ENCODE results near the gene CORIN. TPM values are rescaled to one million over a fixed set of nuclear protein-coding genes. Genes with fewer than 3 reads are reported as not detected.

Gene CORIN
- total and polyA plus RNA-seq, 2 of the 4 experiments (the other 2 are of a cell fraction) = 20.3 to 24.7 TPM

GRCh38 chr4:47837094-47837907 lies 566 bp downstream of the CORIN start:
- H3K56ac ChIP-seq (ENCODE audit: extremely low read depth, insufficient read depth, low read length) = peak overlapping the region; percentile 30; the same call in 1 of the 2 replicates
- H3K4me1 ChIP-seq (ENCODE audit: control insufficient read depth, insufficient read depth, low read length) = peaks cover 15% of the 10 kb centered on the region
- peak overlapping the region; percentile 53 for H2AK9ac ChIP-seq (replicated peaks; ENCODE audit: low read depth, low read length, poor library complexity)
- 4% methylated on average over 41 of the region's 58 CpGs; no CpG with 5 or more reads in 1 of the 2 experiments for WGBS, 2 experiments (ENCODE audit: extremely low coverage in 2 of 2, insufficient read length in 1 of 2)
- peak overlapping the region; percentile 51 for H3K4me3 ChIP-seq (ENCODE audit: insufficient read depth, low read depth, low read length)
- ATAC-seq (ENCODE audit: low read depth) (peak; percentile 53), DNase-seq (peak; percentile 25)
- H3K27me3 ChIP-seq (ENCODE audit: control insufficient read depth, insufficient read depth, low read length) = no peaks in the 10 kb centered on the region
- H4K20me1 ChIP-seq (ENCODE audit: insufficient read depth, low read length) = no peaks in the 10 kb centered on the region
- H3K4me2 ChIP-seq (ENCODE audit: low read depth, low read length) = peak overlapping the region; percentile 75
- H3K9ac ChIP-seq (ENCODE audit: low read depth, low read length) = peak overlapping the region; percentile 54
- H4K8ac ChIP-seq (ENCODE audit: low read depth in 2 of 2, low read length in 2 of 2) = peak overlapping the region; percentile 45 to 79; a peak in 3 of 4 replicates
- peak overlapping the region; percentile 5; the same call in 1 of the 2 replicates for H4K91ac ChIP-seq (ENCODE audit: insufficient read depth, low read depth, low read length)
- H3K18ac ChIP-seq (ENCODE audit: low read depth, low read length) = no peak overlapping the region; the same call in 1 of the 2 replicates
- no peak overlapping the region; the same call in 2 of the 3 replicates for H2BK15ac ChIP-seq (ENCODE audit: low read depth, low read length)
- H3K9me1 ChIP-seq (ENCODE audit: insufficient read depth, low read length) = peaks cover 4% of the 10 kb centered on the region
- CTCF ChIA-PET = interaction anchor here (0.6 to 1.8 kb wide), 28 partner anchors 9 to 169 kb away, joined by 3 to 20 read pairs (median 4); no protein-coding TSS in a partner anchor
- H3K23ac ChIP-seq (ENCODE audit: low read depth, low read length) = peak overlapping the region; percentile 84
- H3K36me3 ChIP-seq (ENCODE audit: control insufficient read depth, insufficient read depth, low read length) = no peaks in the 10 kb centered on the region
- H2BK120ac ChIP-seq (ENCODE audit: low read depth, low read length) = peak overlapping the region; percentile 86; the same call in 1 of the 2 replicates
- no peak for TF ChIP-seq ELK1 (IDR thresholded peaks at IDR 0.05; ENCODE audit: borderline replicate concordance, low read depth, low read length)
- H3K14ac ChIP-seq (replicated peaks; ENCODE audit: low read depth, low read length) = peak overlapping the region; percentile 54
- no peak overlapping the region for H2BK5ac ChIP-seq (ENCODE audit: low read depth, low read length, poor library complexity, severe bottlenecking)
- BruUV-seq (replicated peaks) = no TSS peak
- H3K27ac ChIP-seq (ENCODE audit: insufficient read depth, low read length) = no peak overlapping the region; the same call in 1 of the 2 replicates
- peak overlapping the region; percentile 20; the same call in 1 of the 2 replicates for H2BK20ac ChIP-seq (ENCODE audit: low read depth, low read length)
- intact Hi-C loops (cut with micrococcal nuclease) = loop anchor here (1.0 to 5.0 kb wide), 2 partner anchors 75 to 151 kb away; partner anchors contain the start of gene NFXL1
- H4K5ac ChIP-seq (ENCODE audit: low read depth, low read length) = peak overlapping the region; percentile 10; the same call in 1 of the 2 replicates
- 0 out of 2 replicates have a peak overlapping the region, but pooled peaks have one; percentile 27 for H2AK5ac ChIP-seq (ENCODE audit: low read depth, low read length)
- in situ Hi-C loops (cut with MboI; ENCODE audit: low sequenced_read_pairs) = loop anchor here (10.0 kb wide), 1 partner anchor 132 kb away; no protein-coding TSS in a partner anchor
- H3K79me1 ChIP-seq (ENCODE audit: low read depth in 1 of 2, low read length in 2 of 2) = no peaks in the 10 kb centered on the region; a peak in 1 of 4 replicates
- H3K4ac ChIP-seq (ENCODE audit: low read depth, low read length) = peak overlapping the region; percentile 66
- POLR2A ChIA-PET (ENCODE audit: unreplicated experiment) = interaction anchor here (0.6 kb wide), 1 partner anchor 261 kb away, joined by 14 read pairs; no protein-coding TSS in a partner anchor
- peak overlapping the region; percentile 95 for H2AFZ ChIP-seq (replicated peaks; ENCODE audit: low read length, poor library complexity)
- H3K9me3 ChIP-seq (ENCODE audit: control insufficient read depth, insufficient read depth, low read length) = no peaks in the 10 kb centered on the region
- dilution Hi-C loops (cut with HindIII; ENCODE audit: low sequenced_read_pairs, unreplicated experiment) = no loop called here
